KG1 (cell line): ENCODE results near the gene GBF1.

Experiments
- DNase-seq: peaks from one replicate; lab custom pipeline; 2025; lab: John Stamatoyannopoulos, UW

The GBF1 gene

DNA sequence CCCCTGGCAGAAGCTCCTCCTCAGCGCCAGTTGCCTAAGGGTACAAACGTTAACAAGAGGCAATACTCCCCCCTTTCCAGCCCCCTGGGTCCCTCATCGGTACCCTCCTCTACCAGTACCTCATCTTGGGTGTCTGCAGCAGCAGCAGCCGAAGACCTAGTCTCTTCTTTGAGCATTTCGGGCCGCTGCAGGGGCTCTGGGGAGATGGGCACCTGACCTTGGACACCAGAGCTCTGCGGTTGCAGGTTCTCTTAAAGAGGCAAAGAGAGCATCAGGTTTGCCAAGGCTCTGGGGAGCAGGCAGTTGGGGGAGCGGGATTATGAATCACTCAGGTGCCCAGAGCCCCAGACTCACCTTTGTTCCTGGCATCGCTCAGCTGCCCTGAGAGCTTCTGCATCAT is 178.8 kb downstream of the GBF1 start:
- no peak for DNase-seq

DNA sequence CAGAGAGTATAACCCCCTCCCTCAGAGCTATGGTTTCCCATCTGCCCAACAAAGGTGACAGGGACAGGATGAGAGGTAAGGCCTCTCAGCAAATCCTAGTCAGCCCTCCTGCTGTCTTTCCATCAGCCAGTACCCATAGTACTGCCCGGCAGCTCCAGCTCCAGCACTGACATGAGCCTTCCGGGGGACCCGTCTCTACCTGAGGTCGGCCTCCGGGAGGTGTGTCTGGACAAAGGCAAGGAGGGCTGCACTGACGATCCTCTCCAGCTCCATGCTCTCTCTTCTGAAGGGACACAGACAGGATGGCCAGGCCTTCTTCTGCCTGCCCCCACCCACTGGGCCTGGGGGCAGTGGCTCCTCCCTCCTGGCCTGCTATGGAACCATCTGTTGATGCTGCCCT is 179.6 kb downstream of the GBF1 start:
- no peak for DNase-seq

DNA sequence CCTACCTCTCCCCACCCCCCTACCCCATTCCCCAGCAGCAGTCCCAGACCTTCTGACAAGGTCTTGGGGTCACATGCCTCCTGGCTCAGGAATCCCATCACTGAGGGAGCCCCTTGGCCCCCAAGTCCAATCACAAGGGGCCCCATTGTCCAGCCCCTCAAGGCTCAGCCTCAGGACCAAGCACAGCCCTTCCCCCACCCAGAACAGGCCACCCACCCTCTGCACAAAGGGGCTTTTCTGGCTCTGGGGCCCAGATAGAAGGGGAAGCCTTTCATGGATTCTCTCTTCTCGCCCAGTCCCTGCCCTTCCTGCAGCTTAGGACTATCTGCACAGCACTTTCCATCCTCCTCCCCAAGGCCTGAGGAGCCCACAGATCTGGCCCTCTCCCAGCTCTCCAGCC is 180.1 kb downstream of the GBF1 start:
- DNase-seq = no peak

DNA sequence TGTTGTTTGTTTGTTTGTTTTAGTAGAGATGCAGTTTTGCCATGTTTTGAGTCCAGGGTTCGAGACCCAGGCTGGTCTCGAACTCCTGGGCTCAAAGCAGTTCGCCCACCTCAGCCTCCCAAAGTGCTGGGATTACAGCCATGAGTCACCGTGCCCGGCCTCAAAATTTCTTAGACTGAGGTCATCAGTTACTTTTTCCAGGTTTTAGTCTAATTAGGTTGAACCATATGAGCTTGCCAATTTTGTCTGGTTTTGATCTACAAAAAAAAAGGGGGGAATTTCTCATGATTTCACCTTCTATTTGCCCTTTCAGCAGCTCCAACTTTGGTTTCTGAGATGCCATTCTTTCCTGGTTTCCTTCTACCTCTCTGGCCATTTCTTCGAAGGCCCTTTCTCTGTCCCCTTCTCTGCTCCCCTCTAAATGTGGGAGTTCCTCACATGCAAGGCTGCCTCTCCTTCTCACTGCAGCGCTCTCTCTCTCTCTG is 181.5 kb downstream of the GBF1 start:
- no peak for DNase-seq

DNA sequence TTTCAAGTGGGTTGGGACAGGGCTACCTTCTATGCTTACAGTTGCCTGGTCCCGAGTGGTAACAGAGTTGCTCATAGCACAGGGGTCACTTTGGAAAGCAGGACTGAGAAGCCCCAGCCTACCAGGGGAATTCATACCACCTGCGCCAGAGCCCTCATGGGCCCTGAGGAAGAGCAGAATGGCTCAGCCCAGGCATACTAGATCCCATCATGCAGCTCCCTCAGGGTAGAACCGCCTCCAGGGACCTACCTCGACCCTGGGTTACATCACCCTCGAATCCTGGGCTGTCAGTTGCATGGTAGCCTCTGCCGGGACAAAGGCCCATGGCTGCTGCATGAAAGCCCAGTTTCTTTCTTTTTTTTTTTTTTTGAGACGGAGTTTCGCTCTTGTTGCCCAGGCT is 184.1 kb downstream of the GBF1 start:
- no peak for DNase-seq

DNA sequence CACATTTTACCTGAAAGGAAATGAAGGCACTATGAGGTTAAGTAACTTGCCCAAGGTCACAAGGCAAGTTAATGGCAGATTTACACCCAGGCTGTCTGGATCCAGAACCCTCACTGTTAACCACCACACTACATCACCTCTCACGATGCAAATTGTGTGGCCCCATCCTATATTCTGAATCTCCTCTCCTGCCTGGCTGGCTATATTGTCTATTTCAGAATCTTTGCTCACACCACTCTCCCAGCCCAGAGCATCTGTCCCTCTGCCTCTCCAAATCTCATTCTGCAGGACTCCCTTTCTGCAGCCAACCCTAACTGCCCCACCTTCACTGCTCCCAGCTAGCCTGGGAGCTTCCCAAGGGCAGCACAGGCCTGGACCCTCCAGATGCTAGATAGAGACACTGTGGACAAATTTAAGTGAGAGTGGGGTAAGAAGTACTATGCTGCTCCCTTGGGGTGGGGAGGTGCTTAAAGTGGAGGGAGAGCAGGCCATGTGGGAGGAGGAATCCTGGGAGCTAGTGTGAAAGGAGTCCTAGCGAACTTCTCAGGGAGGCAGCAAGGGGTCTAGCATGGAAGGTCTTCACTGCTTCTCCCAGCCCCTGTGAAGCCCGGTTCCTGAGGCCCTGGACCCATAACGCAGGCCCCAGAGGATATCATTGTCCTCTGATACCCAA is 186.3 kb downstream of the GBF1 start:
- no peak for DNase-seq
